ENCODE measurements around the gene LCOR. TPM values are rescaled to one million over a fixed set of nuclear protein-coding genes. Genes with fewer than 3 reads are reported as not detected.

Gene LCOR
- total RNA-seq, 1 donor from 2014 or later = 68.2 TPM

DNA sequence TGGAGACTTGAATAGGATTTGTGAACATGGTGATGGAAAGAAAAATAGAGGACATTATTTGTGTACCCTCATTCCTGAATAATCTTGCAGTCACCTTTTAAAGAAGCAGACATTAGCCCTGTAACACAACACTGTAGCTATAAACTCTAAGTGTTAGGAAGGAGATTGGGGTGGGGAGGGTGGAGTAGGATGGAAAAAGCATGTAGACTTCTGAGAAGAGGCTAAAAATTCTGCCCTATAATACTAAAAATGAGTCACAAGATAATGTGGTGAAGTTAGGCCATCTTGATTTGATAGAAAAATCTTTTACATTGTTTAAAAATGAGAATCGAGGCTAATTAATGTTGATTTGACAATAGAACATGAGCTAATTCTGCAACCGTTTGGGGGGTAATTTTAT is 128.8 kb downstream of the LCOR start:
- H3K4me3 Mint-ChIP-seq = no peak overlapping the region
- H3K4me1 Mint-ChIP-seq = peaks cover 10% of the 10 kb centered on the region
- no peaks in the 10 kb centered on the region for H3K27me3 Mint-ChIP-seq (ENCODE audit: low read depth)
- peaks cover 6% of the 10 kb centered on the region for H3K36me3 Mint-ChIP-seq
- TF ChIP-seq, protein P1, sequence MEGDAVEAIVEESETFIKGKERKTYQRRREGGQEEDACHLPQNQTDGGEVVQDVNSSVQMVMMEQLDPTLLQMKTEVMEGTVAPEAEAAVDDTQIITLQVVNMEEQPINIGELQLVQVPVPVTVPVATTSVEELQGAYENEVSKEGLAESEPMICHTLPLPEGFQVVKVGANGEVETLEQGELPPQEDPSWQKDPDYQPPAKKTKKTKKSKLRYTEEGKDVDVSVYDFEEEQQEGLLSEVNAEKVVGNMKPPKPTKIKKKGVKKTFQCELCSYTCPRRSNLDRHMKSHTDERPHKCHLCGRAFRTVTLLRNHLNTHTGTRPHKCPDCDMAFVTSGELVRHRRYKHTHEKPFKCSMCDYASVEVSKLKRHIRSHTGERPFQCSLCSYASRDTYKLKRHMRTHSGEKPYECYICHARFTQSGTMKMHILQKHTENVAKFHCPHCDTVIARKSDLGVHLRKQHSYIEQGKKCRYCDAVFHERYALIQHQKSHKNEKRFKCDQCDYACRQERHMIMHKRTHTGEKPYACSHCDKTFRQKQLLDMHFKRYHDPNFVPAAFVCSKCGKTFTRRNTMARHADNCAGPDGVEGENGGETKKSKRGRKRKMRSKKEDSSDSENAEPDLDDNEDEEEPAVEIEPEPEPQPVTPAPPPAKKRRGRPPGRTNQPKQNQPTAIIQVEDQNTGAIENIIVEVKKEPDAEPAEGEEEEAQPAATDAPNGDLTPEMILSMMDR (IDR thresholded peaks at IDR 0.05; ENCODE audit: unreplicated experiment) = no peak
- DNase-seq (ENCODE audit: low spot score in 2 of 2, unreplicated experiment in 2 of 2) = no peak
- no peak overlapping the region for H3K27ac Mint-ChIP-seq
- H3K9me3 Mint-ChIP-seq = no peaks in the 10 kb centered on the region

DNA sequence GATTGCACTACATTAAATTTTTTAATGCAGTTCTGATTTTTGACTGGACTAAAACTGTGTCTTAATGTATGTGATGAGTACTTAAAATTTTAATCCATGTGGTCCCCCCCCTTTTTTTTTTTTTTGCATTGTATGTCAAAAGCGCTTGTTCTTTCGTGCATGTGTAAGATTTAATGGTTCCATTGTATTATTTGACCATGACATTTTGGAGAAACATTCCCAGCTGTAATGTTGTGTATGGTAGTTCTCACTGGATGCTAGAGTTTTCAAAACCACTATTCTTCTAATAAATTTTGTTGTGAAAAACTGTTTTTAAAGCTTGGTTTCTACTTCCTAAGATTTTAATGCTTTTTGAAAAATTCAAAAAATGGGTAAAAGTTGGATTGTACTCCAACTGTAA is 132.0 kb downstream of the LCOR start:
- Mint-ChIP-seq H3K27me3 (ENCODE audit: low read depth) (no peaks in the 10 kb centered on the region), H3K4me3 (no peak overlapping the region), H3K4me1 (peaks cover 10% of the 10 kb centered on the region), H3K27ac (no peak overlapping the region), H3K36me3 (peaks cover 12% of the 10 kb centered on the region), H3K9me3 (no peaks in the 10 kb centered on the region)
- DNase-seq (ENCODE audit: low spot score in 2 of 2, unreplicated experiment in 2 of 2) = no peak
- TF ChIP-seq, protein P1 (IDR thresholded peaks at IDR 0.05; ENCODE audit: unreplicated experiment) = no peak

DNA sequence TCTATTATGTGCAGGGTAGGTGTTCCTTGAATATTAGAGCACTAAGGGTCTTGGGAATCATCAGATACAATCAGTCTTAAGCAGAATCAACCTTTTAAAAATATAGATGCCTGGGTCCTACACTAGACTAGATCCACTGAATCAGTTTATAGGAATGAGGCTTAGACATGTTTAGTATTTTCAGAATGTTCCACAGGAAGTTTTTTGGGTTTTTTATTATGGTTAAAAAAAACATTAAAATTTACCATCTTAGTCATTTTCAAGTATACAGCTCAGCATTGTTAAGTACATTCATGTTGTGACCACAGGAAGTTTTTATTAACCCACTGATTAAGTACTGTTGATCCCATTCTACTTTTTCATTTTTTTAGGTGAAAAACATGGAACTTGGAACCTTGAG is 135.7 kb downstream of the LCOR start:
- Mint-ChIP-seq H3K27me3 (ENCODE audit: low read depth) (no peaks in the 10 kb centered on the region), H3K4me3 (no peak overlapping the region), H3K27ac (no peak overlapping the region), H3K4me1 (peaks cover 4% of the 10 kb centered on the region), H3K36me3 (peaks cover 12% of the 10 kb centered on the region), H3K9me3 (no peaks in the 10 kb centered on the region)
- TF ChIP-seq, protein P1 (IDR thresholded peaks at IDR 0.05; ENCODE audit: unreplicated experiment) = no peak
- no peak for DNase-seq (ENCODE audit: low spot score in 2 of 2, unreplicated experiment in 2 of 2)

DNA sequence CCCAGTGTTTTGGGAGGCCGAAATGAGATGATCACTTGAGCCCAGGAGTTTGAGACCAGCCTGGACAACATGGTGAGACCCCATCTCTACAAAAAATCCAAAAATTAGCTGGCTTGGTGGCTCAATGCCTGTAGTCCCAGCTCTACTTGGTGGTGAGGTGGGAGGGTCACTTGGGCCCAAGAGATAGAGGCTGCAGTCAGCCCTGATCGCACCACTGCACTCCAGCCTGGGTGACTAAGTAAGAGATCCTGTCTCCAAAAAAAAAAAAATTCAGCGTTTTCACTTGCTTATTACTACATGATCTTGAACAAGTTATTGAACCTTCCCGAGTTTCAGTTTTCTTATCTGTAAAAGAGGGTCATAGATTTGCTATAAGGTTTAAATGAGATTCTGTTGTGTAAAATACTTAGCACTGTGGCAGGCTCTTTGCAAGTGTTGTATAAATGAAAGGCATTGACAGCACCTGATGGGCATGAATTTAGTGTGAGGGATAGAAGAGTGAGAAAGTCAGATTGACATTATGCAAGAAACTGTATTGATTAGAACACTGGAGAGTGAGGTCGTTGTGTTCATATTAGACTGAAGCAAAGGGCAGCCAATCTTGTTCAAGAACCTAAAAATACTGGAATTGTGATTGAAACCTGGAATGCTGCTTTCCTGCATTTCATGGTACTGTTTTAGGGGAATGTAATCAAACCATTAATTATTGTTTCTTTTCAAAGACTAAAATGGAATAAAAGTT is 136.8 kb downstream of the LCOR start:
- H3K27me3 Mint-ChIP-seq (ENCODE audit: low read depth) = no peaks in the 10 kb centered on the region
- TF ChIP-seq, protein P1 (IDR thresholded peaks at IDR 0.05; ENCODE audit: unreplicated experiment) = no peak

DNA sequence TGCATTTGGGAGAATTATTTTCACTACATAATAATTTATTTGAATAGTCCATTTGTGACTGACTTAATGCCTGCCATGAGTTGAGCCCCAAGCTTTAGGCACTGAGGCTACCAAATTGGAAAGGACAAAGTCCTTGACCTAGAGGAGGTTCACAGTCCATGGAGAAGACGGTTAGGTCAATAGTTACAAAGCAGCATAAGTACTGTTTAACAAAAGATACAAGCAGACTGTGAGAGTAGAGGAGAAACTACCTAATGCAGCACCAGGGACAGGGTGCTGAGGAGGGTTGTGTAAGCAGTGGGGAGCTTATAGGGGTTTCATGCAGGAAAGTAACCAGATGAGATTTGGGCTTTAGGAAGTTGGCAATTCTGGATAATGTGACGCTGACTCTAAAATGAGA is 139.2 kb downstream of the LCOR start:
- TF ChIP-seq, protein P1 (IDR thresholded peaks at IDR 0.05; ENCODE audit: unreplicated experiment) = no peak
- Mint-ChIP-seq H3K9me3 (no peaks in the 10 kb centered on the region), H3K4me1 (peaks cover 4% of the 10 kb centered on the region), H3K27ac (no peak overlapping the region), H3K4me3 (no peak overlapping the region), H3K27me3 (ENCODE audit: low read depth) (no peaks in the 10 kb centered on the region), H3K36me3 (peaks cover 8% of the 10 kb centered on the region)
- DNase-seq (ENCODE audit: low spot score in 2 of 2, unreplicated experiment in 2 of 2) = no peak

More for the DNA sequence above, 136.8 kb downstream of the LCOR start:
- Mint-ChIP-seq H3K4me3 (no peak overlapping the region), H3K9me3 (no peaks in the 10 kb centered on the region), H3K4me1 (no peaks in the 10 kb centered on the region), H3K36me3 (peaks cover 12% of the 10 kb centered on the region), H3K27ac (no peak overlapping the region)
- no peak for DNase-seq (ENCODE audit: low spot score in 2 of 2, unreplicated experiment in 2 of 2)
